HG03139 (cell line): ENCODE results near the gene FBXO48.

Experiments used
- ATAC-seq: cut with Tn5 transposase; IDR thresholded peaks from one replicate; pipeline ENCODE4 v1.9.1; 2021; ENCODE audit not compliant: unreplicated experiment

The FBXO48 gene

GRCh38 chr2:68438455-68439303 lies 28.4 kb downstream of the FBXO48 start:
- no peak for ATAC-seq

- no peak for ATAC-seq
Measured at GRCh38 chr2:68436270-68436669, 30.8 kb downstream of the FBXO48 start.

- no peak for ATAC-seq
Measured at GRCh38 chr2:68435615-68436014, 31.5 kb downstream of the FBXO48 start.

- no peak for ATAC-seq
Measured at GRCh38 chr2:68434981-68435380, 32.1 kb downstream of the FBXO48 start.

- no peak for ATAC-seq
Measured at GRCh38 chr2:68432696-68433658, 34.1 kb downstream of the FBXO48 start.

- ATAC-seq, result no peak
Measured at GRCh38 chr2:68431316-68431972, 35.6 kb downstream of the FBXO48 start.

- ATAC-seq, result no peak
Measured at GRCh38 chr2:68429311-68429826, 37.7 kb downstream of the FBXO48 start.

- ATAC-seq, result no peak
Measured at GRCh38 chr2:68428746-68429145, 38.3 kb downstream of the FBXO48 start.

- no peak for ATAC-seq
Measured at GRCh38 chr2:68428126-68428525, 39.0 kb downstream of the FBXO48 start.

GRCh38 chr2:68426848-68427579 lies 40.1 kb downstream of the FBXO48 start:
- no peak for ATAC-seq

- ATAC-seq, result no peak
Measured at GRCh38 chr2:68426446-68426845, 40.6 kb downstream of the FBXO48 start.

- no peak for ATAC-seq
Measured at GRCh38 chr2:68425503-68425902, 41.6 kb downstream of the FBXO48 start.

- peak; percentile 70 for ATAC-seq
Measured at GRCh38 chr2:68423966-68424650, 43.0 kb downstream of the FBXO48 start.

- ATAC-seq, result no peak
Measured at GRCh38 chr2:68420254-68420910, 46.7 kb downstream of the FBXO48 start.

GRCh38 chr2:68418855-68419254 lies 48.2 kb downstream of the FBXO48 start:
- ATAC-seq, result no peak

GRCh38 chr2:68418419-68418818 lies 48.7 kb downstream of the FBXO48 start:
- ATAC-seq, result no peak

- ATAC-seq, result no peak
Measured at GRCh38 chr2:68417926-68418325, 49.2 kb downstream of the FBXO48 start.

GRCh38 chr2:68416081-68416675 lies 50.9 kb downstream of the FBXO48 start:
- ATAC-seq, result no peak

- ATAC-seq, result no peak
Measured at GRCh38 chr2:68415521-68415920, 51.6 kb downstream of the FBXO48 start.
